ENCODE measurements around the gene TH.

TH gene

GRCh38 chr11:2187280-2187707 is 15.7 kb upstream of the TH start:
- peaks cover 4% of the 10 kb centered on the region for H3K4me1 ChIP-seq (ENCODE audit: insufficient read depth, low read length, poor library complexity, severe bottlenecking)
- H3K79me2 ChIP-seq (ENCODE audit: insufficient read depth, low read length) = no peaks in the 10 kb centered on the region
- no peak overlapping the region for H3K9ac ChIP-seq (ENCODE audit: low read depth, low read length, poor library complexity, severe bottlenecking)
- no peak overlapping the region for H2AFZ ChIP-seq (ENCODE audit: low read length)
- H3F3A ChIP-seq (ENCODE audit: low read depth) = no peaks in the 10 kb centered on the region
- no peaks in the 10 kb centered on the region for H3K36me3 ChIP-seq (ENCODE audit: insufficient read depth, low read length)
- no peak overlapping the region for H3K4me3 ChIP-seq (ENCODE audit: low read length, poor library complexity, severe bottlenecking)
- H3K9me3 ChIP-seq (ENCODE audit: insufficient read depth, low read depth, low read length) = no peaks in the 10 kb centered on the region
- H3K9me2 ChIP-seq (replicated peaks; ENCODE audit: low read depth, low read length) = no peaks in the 10 kb centered on the region
- no peak overlapping the region for H3K4me2 ChIP-seq (ENCODE audit: low read depth, low read length, poor library complexity, severe bottlenecking)
- no peaks in the 10 kb centered on the region for H4K20me1 ChIP-seq (ENCODE audit: insufficient read depth, low read length, poor library complexity, severe bottlenecking)
- TF ChIP-seq CTCF (conservative IDR thresholded peaks at IDR 0.05; ENCODE audit: low read length) = no peak
- TF ChIP-seq EZH2phosphoT487 (IDR thresholded peaks at IDR 0.05; ENCODE audit: borderline replicate concordance) = no peak
- no peaks in the 10 kb centered on the region for H3K27me3 ChIP-seq (ENCODE audit: insufficient read depth, low read length, poor library complexity, severe bottlenecking)

GRCh38 chr11:2186669-2187279 is 15.2 kb upstream of the TH start:
- no peaks in the 10 kb centered on the region for H3K9me2 ChIP-seq (replicated peaks; ENCODE audit: low read depth, low read length)
- H3K4me2 ChIP-seq (ENCODE audit: low read depth, low read length, poor library complexity, severe bottlenecking) = no peak overlapping the region
- no peaks in the 10 kb centered on the region for H3K79me2 ChIP-seq (ENCODE audit: insufficient read depth, low read length)
- H3K36me3 ChIP-seq (ENCODE audit: insufficient read depth, low read length) = no peaks in the 10 kb centered on the region
- no peaks in the 10 kb centered on the region for H3K9me3 ChIP-seq (ENCODE audit: insufficient read depth, low read depth, low read length)
- peaks cover 4% of the 10 kb centered on the region for H3K4me1 ChIP-seq (ENCODE audit: insufficient read depth, low read length, poor library complexity, severe bottlenecking)
- H3F3A ChIP-seq (ENCODE audit: low read depth) = no peaks in the 10 kb centered on the region
- peak overlapping the region; percentile 62; the same call in 1 of the 2 replicates for H2AFZ ChIP-seq (ENCODE audit: low read length)
- H3K9ac ChIP-seq (ENCODE audit: low read depth, low read length, poor library complexity, severe bottlenecking) = no peak overlapping the region
- no peak overlapping the region for H3K4me3 ChIP-seq (ENCODE audit: low read length, poor library complexity, severe bottlenecking)
- no peaks in the 10 kb centered on the region for H4K20me1 ChIP-seq (ENCODE audit: insufficient read depth, low read length, poor library complexity, severe bottlenecking)
- TF ChIP-seq EZH2phosphoT487 (IDR thresholded peaks at IDR 0.05; ENCODE audit: borderline replicate concordance) (no peak), CTCF (conservative IDR thresholded peaks at IDR 0.05; ENCODE audit: low read length) (peak; percentile 76)
- no peaks in the 10 kb centered on the region for H3K27me3 ChIP-seq (ENCODE audit: insufficient read depth, low read length, poor library complexity, severe bottlenecking)

DNA sequence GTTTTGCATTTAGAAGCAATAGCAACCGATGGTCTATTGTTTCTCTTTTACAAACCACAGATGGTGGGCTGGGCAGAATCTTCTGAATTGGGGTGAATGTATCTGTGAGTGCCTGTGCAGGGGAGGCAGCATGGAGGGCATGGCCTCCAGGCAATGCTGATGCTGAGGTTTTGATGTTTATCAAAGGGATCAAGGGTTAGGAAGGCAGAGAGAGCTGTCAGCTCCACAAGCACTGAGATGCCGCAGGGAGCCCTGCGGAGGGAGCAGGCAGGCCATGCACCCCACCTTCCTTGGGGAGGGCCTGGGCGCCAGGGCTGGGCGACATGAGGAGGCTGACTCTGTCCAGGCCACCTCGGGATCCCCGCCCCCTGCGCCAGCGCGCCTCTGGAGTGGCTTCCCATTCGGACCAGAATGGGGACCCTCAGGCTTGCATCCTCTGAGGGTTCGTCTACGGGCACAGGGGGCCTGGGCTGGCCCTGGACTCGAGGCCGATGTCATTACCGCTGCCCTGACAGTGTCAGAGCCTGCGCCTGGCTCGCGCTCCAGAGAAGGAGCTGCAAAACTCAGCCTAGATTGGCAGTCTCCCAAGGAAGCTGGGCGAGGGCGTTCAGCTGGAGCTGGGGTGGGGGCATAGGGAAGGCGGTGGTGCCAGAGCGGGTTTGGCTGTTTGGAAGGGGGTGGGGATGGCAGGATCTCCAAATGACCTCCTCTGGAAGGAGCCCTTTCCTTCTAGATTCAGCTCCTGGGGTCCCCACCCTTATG is 13.9 kb upstream of the TH start:
- TF ChIP-seq CTCF (conservative IDR thresholded peaks at IDR 0.05; ENCODE audit: low read length) = no peak
- TF ChIP-seq EZH2phosphoT487 (IDR thresholded peaks at IDR 0.05; ENCODE audit: borderline replicate concordance) = no peak
- Histone ChIP-seq H3F3A (ENCODE audit: low read depth) (no peaks in the 10 kb centered on the region), H3K4me3 (ENCODE audit: low read length, poor library complexity, severe bottlenecking) (no peak overlapping the region), H3K9ac (ENCODE audit: low read depth, low read length, poor library complexity, severe bottlenecking) (no peak overlapping the region), H3K36me3 (ENCODE audit: insufficient read depth, low read length) (no peaks in the 10 kb centered on the region), H2AFZ (ENCODE audit: low read length) (no peak overlapping the region), H3K9me2 (replicated peaks; ENCODE audit: low read depth, low read length) (no peaks in the 10 kb centered on the region), H4K20me1 (ENCODE audit: insufficient read depth, low read length, poor library complexity, severe bottlenecking) (no peaks in the 10 kb centered on the region), H3K4me2 (ENCODE audit: low read depth, low read length, poor library complexity, severe bottlenecking) (peak overlapping the region; percentile 8), H3K4me1 (ENCODE audit: insufficient read depth, low read length, poor library complexity, severe bottlenecking) (peaks cover 4% of the 10 kb centered on the region), H3K79me2 (ENCODE audit: insufficient read depth, low read length) (no peaks in the 10 kb centered on the region), H3K27me3 (ENCODE audit: insufficient read depth, low read length, poor library complexity, severe bottlenecking) (no peaks in the 10 kb centered on the region), H3K9me3 (ENCODE audit: insufficient read depth, low read depth, low read length) (no peaks in the 10 kb centered on the region)
